ENCODE data around the gene ERN1.

The ERN1 gene

DNA sequence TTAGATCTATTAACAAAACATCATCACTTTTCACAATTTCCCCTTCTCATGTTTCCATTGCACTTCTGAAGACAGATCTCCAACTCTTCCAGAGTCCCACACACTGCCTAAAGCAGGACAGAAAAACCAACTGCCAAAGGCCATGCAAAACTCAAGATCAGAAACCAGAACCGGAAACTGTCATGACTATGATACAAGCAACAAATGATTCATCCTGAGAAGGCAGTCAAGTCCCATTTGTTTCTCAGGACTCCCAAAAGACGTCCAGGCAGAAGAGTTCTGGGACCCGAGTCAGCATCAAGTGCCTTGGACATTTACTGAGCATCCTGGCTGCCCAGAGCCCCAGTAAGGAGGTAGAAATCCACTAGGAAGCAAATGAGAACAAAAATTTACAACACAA, 38.8 kb downstream of the ERN1 start:
- H3K27me3 ChIP-seq (ENCODE audit: insufficient read depth, low read length, poor library complexity) = no peaks in the 10 kb centered on the region
- no peak overlapping the region for H3K4me3 ChIP-seq (ENCODE audit: low read depth in 1 of 2, low read length in 2 of 2)
- no peaks in the 10 kb centered on the region for H3K79me2 ChIP-seq (ENCODE audit: insufficient read depth, low read length)
- TF ChIP-seq, protein P1, sequence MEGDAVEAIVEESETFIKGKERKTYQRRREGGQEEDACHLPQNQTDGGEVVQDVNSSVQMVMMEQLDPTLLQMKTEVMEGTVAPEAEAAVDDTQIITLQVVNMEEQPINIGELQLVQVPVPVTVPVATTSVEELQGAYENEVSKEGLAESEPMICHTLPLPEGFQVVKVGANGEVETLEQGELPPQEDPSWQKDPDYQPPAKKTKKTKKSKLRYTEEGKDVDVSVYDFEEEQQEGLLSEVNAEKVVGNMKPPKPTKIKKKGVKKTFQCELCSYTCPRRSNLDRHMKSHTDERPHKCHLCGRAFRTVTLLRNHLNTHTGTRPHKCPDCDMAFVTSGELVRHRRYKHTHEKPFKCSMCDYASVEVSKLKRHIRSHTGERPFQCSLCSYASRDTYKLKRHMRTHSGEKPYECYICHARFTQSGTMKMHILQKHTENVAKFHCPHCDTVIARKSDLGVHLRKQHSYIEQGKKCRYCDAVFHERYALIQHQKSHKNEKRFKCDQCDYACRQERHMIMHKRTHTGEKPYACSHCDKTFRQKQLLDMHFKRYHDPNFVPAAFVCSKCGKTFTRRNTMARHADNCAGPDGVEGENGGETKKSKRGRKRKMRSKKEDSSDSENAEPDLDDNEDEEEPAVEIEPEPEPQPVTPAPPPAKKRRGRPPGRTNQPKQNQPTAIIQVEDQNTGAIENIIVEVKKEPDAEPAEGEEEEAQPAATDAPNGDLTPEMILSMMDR (IDR thresholded peaks at IDR 0.05; ENCODE audit: borderline replicate concordance, extremely low read depth, low read length, poor library complexity, severe bottlenecking) = no peak
- no peak for TF ChIP-seq EZH2 (IDR thresholded peaks at IDR 0.05; ENCODE audit: borderline replicate concordance, low read depth, low read length, severe bottlenecking)
- H3K36me3 ChIP-seq (ENCODE audit: insufficient read depth, low read length) = no peaks in the 10 kb centered on the region
- H3K4me1 ChIP-seq (ENCODE audit: insufficient read depth, low read length) = 0 out of 2 replicates have a peak, but pooled peaks cover 6% of the 10 kb centered on the region
- no peak overlapping the region for H3K4me2 ChIP-seq (ENCODE audit: insufficient read depth, low read length)
- H4K20me1 ChIP-seq (ENCODE audit: insufficient read depth, low read length) = no peaks in the 10 kb centered on the region
- DNase-seq (no peak), ATAC-seq (ENCODE audit: insufficient read depth, low read depth) (no peak)
- H3K9me3 ChIP-seq (ENCODE audit: insufficient read depth, low read length, severe bottlenecking) = no peaks in the 10 kb centered on the region
- H3K27ac ChIP-seq (ENCODE audit: low read length) = no peak overlapping the region
- no peak overlapping the region for H3K9ac ChIP-seq (ENCODE audit: low read depth, low read length)
- no peak overlapping the region for H2AFZ ChIP-seq (ENCODE audit: low read depth, low read length)

DNA sequence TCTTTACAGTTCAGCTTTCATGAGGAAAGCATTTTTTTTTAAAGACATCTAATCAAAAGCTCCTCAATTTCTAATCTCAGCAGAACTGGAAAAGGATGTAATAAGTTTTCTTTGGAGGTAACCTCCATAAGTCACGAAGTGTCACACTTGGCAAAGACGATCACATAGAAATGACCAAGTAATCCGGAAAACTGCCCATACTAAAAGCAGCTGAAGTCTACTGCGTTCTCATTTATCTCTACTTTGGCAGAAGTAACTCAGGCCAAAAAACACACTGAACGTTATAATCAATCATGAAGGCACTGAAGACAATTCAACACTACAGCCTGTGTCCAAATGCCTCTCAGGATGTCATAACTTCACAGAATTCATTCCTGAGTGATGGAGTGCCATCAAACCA, 39.8 kb downstream of the ERN1 start:
- ATAC-seq (ENCODE audit: insufficient read depth, low read depth) (no peak), DNase-seq (no peak)
- Histone ChIP-seq H3K79me2 (ENCODE audit: insufficient read depth, low read length) (no peaks in the 10 kb centered on the region), H3K4me3 (ENCODE audit: low read depth in 1 of 2, low read length in 2 of 2) (no peak overlapping the region), H3K36me3 (ENCODE audit: insufficient read depth, low read length) (no peaks in the 10 kb centered on the region), H3K9ac (ENCODE audit: low read depth, low read length) (no peak overlapping the region), H3K27ac (ENCODE audit: low read length) (no peak overlapping the region), H3K4me1 (ENCODE audit: insufficient read depth, low read length) (peaks cover 4% of the 10 kb centered on the region; the same call in 1 of the 2 replicates), H3K27me3 (ENCODE audit: insufficient read depth, low read length, poor library complexity) (no peaks in the 10 kb centered on the region), H2AFZ (ENCODE audit: low read depth, low read length) (no peak overlapping the region), H3K9me3 (ENCODE audit: insufficient read depth, low read length, severe bottlenecking) (no peaks in the 10 kb centered on the region), H4K20me1 (ENCODE audit: insufficient read depth, low read length) (no peaks in the 10 kb centered on the region), H3K4me2 (ENCODE audit: insufficient read depth, low read length) (no peak overlapping the region)
- TF ChIP-seq, protein P1 (IDR thresholded peaks at IDR 0.05; ENCODE audit: borderline replicate concordance, extremely low read depth, low read length, poor library complexity, severe bottlenecking) = no peak
- no peak for TF ChIP-seq EZH2 (IDR thresholded peaks at IDR 0.05; ENCODE audit: borderline replicate concordance, low read depth, low read length, severe bottlenecking)

DNA sequence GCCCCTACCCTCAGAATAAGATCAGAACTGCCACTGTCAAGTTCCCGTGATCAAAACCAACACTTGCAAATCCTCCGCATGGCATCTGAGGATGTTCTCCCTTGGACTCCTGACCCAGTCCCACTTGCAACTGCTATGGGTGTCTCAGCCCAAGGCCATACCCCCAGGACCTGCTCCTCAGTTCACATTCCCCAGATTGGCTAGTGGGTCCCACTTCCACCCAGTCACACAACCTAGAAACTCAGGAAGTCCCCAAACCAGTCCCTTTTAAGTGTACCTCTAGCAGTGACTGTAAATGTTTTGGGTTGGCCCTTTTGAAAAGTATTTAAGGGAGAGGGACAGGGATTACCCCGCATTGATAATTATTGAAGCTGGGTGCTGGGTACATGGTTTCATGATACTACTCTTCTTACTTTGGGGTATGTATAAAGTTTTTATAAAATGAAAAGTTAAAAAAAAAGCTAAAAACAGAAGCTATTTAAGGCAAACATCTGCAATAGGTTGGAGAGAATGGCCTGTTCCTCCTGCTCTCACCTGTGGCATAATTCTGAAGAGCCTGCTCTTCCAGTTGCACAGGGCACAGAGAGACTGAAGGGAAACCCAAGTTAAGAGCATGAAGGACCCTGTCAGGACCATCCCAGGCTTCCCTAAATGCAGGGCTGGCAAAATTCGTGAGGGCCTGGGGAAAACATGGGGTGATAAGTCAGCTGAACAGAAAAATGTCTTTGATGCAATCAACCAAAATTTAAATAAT, 42.5 kb downstream of the ERN1 start:
- no peaks in the 10 kb centered on the region for H3K27me3 ChIP-seq (ENCODE audit: insufficient read depth, low read length, poor library complexity)
- DNase-seq = no peak
- no peaks in the 10 kb centered on the region for H3K9me3 ChIP-seq (ENCODE audit: insufficient read depth, low read length, severe bottlenecking)
- no peak overlapping the region for H3K9ac ChIP-seq (ENCODE audit: low read depth, low read length)
- H4K20me1 ChIP-seq (ENCODE audit: insufficient read depth, low read length) = no peaks in the 10 kb centered on the region
- H3K79me2 ChIP-seq (ENCODE audit: insufficient read depth, low read length) = peaks cover 3% of the 10 kb centered on the region; the same call in 1 of the 2 replicates
- no peaks in the 10 kb centered on the region for H3K36me3 ChIP-seq (ENCODE audit: insufficient read depth, low read length)
- no peak overlapping the region for H3K27ac ChIP-seq (ENCODE audit: low read length)
- ATAC-seq (ENCODE audit: insufficient read depth, low read depth) = no peak
- no peak overlapping the region for H3K4me3 ChIP-seq (ENCODE audit: low read depth in 1 of 2, low read length in 2 of 2)
- no peak for TF ChIP-seq EZH2 (IDR thresholded peaks at IDR 0.05; ENCODE audit: borderline replicate concordance, low read depth, low read length, severe bottlenecking)
- no peak overlapping the region for H2AFZ ChIP-seq (ENCODE audit: low read depth, low read length)
- H3K4me1 ChIP-seq (ENCODE audit: insufficient read depth, low read length) = peaks cover 29% of the 10 kb centered on the region
- H3K4me2 ChIP-seq (ENCODE audit: insufficient read depth, low read length) = no peak overlapping the region

DNA sequence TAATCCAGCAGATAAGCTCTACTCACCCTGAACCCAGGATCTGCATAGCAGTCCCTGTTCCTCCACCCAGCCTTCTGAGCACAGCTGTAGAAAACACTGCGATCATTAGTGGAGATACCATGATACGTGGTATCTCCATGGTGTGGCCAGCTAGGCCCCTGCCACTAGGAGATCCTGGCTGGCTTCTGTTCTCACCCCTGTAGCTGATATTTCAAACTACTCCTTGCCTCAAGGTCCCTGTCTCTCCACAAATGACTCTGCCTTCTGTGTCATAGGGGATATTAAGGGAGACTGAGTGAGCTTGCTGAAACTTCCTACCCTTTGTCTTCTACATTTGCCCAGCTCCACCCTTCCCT, 44.3 kb downstream of the ERN1 start:
- TF ChIP-seq, protein P1 (IDR thresholded peaks at IDR 0.05; ENCODE audit: borderline replicate concordance, extremely low read depth, low read length, poor library complexity, severe bottlenecking) = no peak
- no peak for TF ChIP-seq EZH2 (IDR thresholded peaks at IDR 0.05; ENCODE audit: borderline replicate concordance, low read depth, low read length, severe bottlenecking)
- peaks cover 3% of the 10 kb centered on the region; the same call in 1 of the 2 replicates for H3K79me2 ChIP-seq (ENCODE audit: insufficient read depth, low read length)
- H4K20me1 ChIP-seq (ENCODE audit: insufficient read depth, low read length) = no peaks in the 10 kb centered on the region
- no peaks in the 10 kb centered on the region for H3K27me3 ChIP-seq (ENCODE audit: insufficient read depth, low read length, poor library complexity)
- peaks cover 45% of the 10 kb centered on the region for H3K4me1 ChIP-seq (ENCODE audit: insufficient read depth, low read length)
- ATAC-seq (ENCODE audit: insufficient read depth, low read depth) (no peak), DNase-seq (no peak)
- H3K27ac ChIP-seq (ENCODE audit: low read length) = no peak overlapping the region; the same call in 1 of the 2 replicates
- H3K4me3 ChIP-seq (ENCODE audit: low read depth in 1 of 2, low read length in 2 of 2) = no peak overlapping the region
- no peak overlapping the region for H3K4me2 ChIP-seq (ENCODE audit: insufficient read depth, low read length)
- no peaks in the 10 kb centered on the region for H3K9me3 ChIP-seq (ENCODE audit: insufficient read depth, low read length, severe bottlenecking)
- no peak overlapping the region for H2AFZ ChIP-seq (ENCODE audit: low read depth, low read length)
- H3K36me3 ChIP-seq (ENCODE audit: insufficient read depth, low read length) = no peaks in the 10 kb centered on the region
- no peak overlapping the region for H3K9ac ChIP-seq (ENCODE audit: low read depth, low read length)

Data from DND-41 (cell line).